ENCODE data around the gene TANGO6.
"Not testable (repeated sequence)": the region's sequence is repeated elsewhere in the genome, so short reads cannot be mapped to it uniquely, and the experiment has no call there.

The TANGO6 gene

GRCh38 chr16:69056421-69056820 is 213.1 kb downstream of the TANGO6 start:
- no peak overlapping the region for H3K27ac ChIP-seq
- H3K27me3 ChIP-seq, result no peaks in the 10 kb centered on the region
- H3K9me3 ChIP-seq, result no peaks in the 10 kb centered on the region
- no peak overlapping the region for H3K4me3 ChIP-seq (ENCODE audit: low read depth in 1 of 2, low read length in 1 of 2)
- no peak for TF ChIP-seq CTCF (IDR thresholded peaks at IDR 0.05)
- no peaks in the 10 kb centered on the region for H3K36me3 ChIP-seq
- H3K4me1 ChIP-seq (ENCODE audit: control insufficient read depth in 1 of 2, insufficient read depth in 1 of 2, low read depth in 1 of 2, low read length in 1 of 2), result peaks cover 35 to 38% of the 10 kb centered on the region in 2 experiments

- TF ChIP-seq CTCF (IDR thresholded peaks at IDR 0.05), result no peak
- Histone ChIP-seq H3K9me3 (no peaks in the 10 kb centered on the region), H3K4me1 (ENCODE audit: control insufficient read depth in 1 of 2, insufficient read depth in 1 of 2, low read depth in 1 of 2, low read length in 1 of 2) (peaks cover 35 to 38% of the 10 kb centered on the region in 2 experiments), H3K36me3 (no peaks in the 10 kb centered on the region), H3K27me3 (no peaks in the 10 kb centered on the region), H3K4me3 (ENCODE audit: low read depth in 1 of 2, low read length in 1 of 2) (peak overlapping the region in 1 of 2 experiments; percentile 1), H3K27ac (peak overlapping the region; percentile 53)
Observed at GRCh38 chr16:69057400-69058378, 214.4 kb downstream of the TANGO6 start.

GRCh38 chr16:69063491-69063890 is 220.2 kb downstream of the TANGO6 start:
- not testable (repeated sequence) for H3K36me3 ChIP-seq; H3K27ac ChIP-seq; H3K4me1 ChIP-seq (ENCODE audit: control insufficient read depth in 1 of 2, insufficient read depth in 1 of 2, low read depth in 1 of 2, low read length in 1 of 2); H3K27me3 ChIP-seq; H3K9me3 ChIP-seq; H3K4me3 ChIP-seq (ENCODE audit: low read depth in 1 of 2, low read length in 1 of 2)

GRCh38 chr16:69064124-69064763 is 220.9 kb downstream of the TANGO6 start:
- no peak for TF ChIP-seq CTCF (IDR thresholded peaks at IDR 0.05)
- no peak overlapping the region for H3K27ac ChIP-seq
- no peak overlapping the region for H3K4me3 ChIP-seq (ENCODE audit: low read depth in 1 of 2, low read length in 1 of 2)
- H3K27me3 ChIP-seq, result no peaks in the 10 kb centered on the region
- H3K9me3 ChIP-seq, result no peaks in the 10 kb centered on the region
- no peaks in the 10 kb centered on the region for H3K4me1 ChIP-seq (ENCODE audit: control insufficient read depth in 1 of 2, insufficient read depth in 1 of 2, low read depth in 1 of 2, low read length in 1 of 2)
- no peaks in the 10 kb centered on the region for H3K36me3 ChIP-seq

- Histone ChIP-seq H3K27me3 (no peaks in the 10 kb centered on the region), H3K4me1 (ENCODE audit: control insufficient read depth in 1 of 2, insufficient read depth in 1 of 2, low read depth in 1 of 2, low read length in 1 of 2) (no peaks in the 10 kb centered on the region), H3K27ac (no peak overlapping the region)
Observed at GRCh38 chr16:69064764-69065313, 221.5 kb downstream of the TANGO6 start.

More at GRCh38 chr16:69064764-69065313, 221.5 kb downstream of the TANGO6 start:
- no peak for TF ChIP-seq CTCF (IDR thresholded peaks at IDR 0.05)
- Histone ChIP-seq H3K36me3 (no peaks in the 10 kb centered on the region), H3K4me3 (ENCODE audit: low read depth in 1 of 2, low read length in 1 of 2) (no peak overlapping the region), H3K9me3 (no peaks in the 10 kb centered on the region)
